ENCODE results near the gene IGFL2.

- TF ChIP-seq CTCF (IDR thresholded peaks at IDR 0.05 in 2 of 3, conservative IDR thresholded peaks at IDR 0.05 in 1 of 3; ENCODE audit: borderline replicate concordance in 1 of 3, insufficient read depth in 1 of 3, low read depth in 2 of 3, low read length in 2 of 3) (no peak), POLR2A (IDR thresholded peaks at IDR 0.05; ENCODE audit: borderline replicate concordance, extremely low read depth, insufficient read depth, insufficient read length) (no peak), RAD21 (IDR thresholded peaks at IDR 0.05; ENCODE audit: low read depth) (no peak), EZH2phosphoT487 (IDR thresholded peaks at IDR 0.05; ENCODE audit: borderline replicate concordance) (no peak), SP1 (IDR thresholded peaks at IDR 0.05; ENCODE audit: low read depth) (no peak)
These were observed 23.4 kb upstream of the IGFL2 start, which contains the start of gene IGFL3 for GRCh38 chr19:46124638-46125115.
